ENCODE results near the gene PARVA.

The PARVA gene

DNA sequence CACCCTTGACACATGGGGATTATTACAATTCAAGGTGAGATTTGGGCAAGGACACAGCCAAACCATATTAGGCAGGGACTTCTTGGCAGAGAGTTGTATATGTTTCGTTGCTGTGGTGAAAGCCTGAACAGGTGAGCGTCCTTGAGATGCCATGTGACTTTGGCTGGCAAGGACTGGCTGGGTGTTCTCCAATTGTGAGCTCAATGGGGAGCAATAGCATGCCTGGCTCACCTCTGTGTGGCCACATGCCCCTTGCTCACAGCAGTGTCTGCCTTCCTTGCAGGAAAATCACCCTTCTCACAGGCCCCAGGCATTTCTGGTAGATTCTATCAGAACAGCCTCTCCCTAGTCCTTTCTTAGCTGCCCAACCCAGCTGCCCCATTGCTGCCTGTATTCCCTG is 105.5 kb downstream of the PARVA start:
- no peak overlapping the region for H3K4me3 ChIP-seq (ENCODE audit: low read depth, low read length)
- H3K27ac ChIP-seq = no peak overlapping the region
- DNase-seq = no peak
- in situ Hi-C loops (cut with HindIII; ENCODE audit: low pct_ligation_motif_present, low sequenced_read_pairs) = no loop called here
- no peaks in the 10 kb centered on the region for H3K27me3 ChIP-seq (replicated peaks)
- TF ChIP-seq, protein P1, sequence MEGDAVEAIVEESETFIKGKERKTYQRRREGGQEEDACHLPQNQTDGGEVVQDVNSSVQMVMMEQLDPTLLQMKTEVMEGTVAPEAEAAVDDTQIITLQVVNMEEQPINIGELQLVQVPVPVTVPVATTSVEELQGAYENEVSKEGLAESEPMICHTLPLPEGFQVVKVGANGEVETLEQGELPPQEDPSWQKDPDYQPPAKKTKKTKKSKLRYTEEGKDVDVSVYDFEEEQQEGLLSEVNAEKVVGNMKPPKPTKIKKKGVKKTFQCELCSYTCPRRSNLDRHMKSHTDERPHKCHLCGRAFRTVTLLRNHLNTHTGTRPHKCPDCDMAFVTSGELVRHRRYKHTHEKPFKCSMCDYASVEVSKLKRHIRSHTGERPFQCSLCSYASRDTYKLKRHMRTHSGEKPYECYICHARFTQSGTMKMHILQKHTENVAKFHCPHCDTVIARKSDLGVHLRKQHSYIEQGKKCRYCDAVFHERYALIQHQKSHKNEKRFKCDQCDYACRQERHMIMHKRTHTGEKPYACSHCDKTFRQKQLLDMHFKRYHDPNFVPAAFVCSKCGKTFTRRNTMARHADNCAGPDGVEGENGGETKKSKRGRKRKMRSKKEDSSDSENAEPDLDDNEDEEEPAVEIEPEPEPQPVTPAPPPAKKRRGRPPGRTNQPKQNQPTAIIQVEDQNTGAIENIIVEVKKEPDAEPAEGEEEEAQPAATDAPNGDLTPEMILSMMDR (IDR thresholded peaks at IDR 0.05; ENCODE audit: low read depth, low read length, missing control alignments) = no peak
- H3K36me3 ChIP-seq (replicated peaks) = peaks cover 25% of the 10 kb centered on the region

DNA sequence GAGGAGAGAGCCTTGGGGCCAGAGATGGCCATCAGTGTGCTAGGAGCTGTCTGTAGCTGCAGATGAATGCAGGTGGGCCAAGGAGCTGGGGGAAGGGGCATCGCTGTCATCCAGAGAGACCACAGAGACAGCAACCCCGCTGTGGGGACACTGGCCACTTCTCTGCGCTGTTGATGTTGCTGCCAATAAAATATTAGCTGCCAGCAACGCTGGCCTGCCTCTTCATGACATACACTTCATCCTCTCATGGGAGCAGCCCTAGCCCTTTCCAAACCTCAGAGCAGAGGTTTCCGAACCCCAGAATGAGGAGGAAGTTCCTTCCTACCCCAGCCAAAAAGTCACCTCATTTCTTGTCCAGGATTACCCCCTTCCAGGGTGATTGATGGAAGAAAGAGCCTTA is 106.2 kb downstream of the PARVA start:
- H3K27ac ChIP-seq = no peak overlapping the region

DNA sequence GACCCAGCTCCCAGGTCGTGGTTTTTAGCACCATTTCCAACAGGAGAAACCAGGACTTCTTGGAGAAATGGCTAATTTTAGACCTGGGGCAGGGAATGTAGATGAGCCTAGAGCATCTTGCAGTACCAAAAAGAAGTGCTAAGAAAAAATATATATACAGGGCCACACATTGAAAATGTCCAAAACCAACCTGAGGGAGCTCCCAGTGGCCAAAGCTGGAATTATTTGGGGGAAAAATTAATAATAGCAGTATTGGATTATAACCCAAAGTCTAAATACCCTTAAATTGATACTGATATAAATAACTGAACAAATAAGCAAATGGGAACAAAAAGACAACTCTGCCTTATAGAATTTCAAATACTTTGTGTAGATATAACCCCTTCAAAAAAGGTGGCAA is 108.0 kb downstream of the PARVA start:
- in situ Hi-C loops (cut with HindIII; ENCODE audit: low pct_ligation_motif_present, low sequenced_read_pairs) = no loop called here
- Histone ChIP-seq H3K27me3 (replicated peaks) (no peaks in the 10 kb centered on the region), H3K4me3 (ENCODE audit: low read depth, low read length) (no peak overlapping the region), H3K27ac (no peak overlapping the region), H3K36me3 (replicated peaks) (peaks cover 17% of the 10 kb centered on the region)
- no peak for DNase-seq
- TF ChIP-seq, protein P1 (IDR thresholded peaks at IDR 0.05; ENCODE audit: low read depth, low read length, missing control alignments) = peak; percentile 71

More for the DNA sequence above, 106.2 kb downstream of the PARVA start:
- in situ Hi-C loops (cut with HindIII; ENCODE audit: low pct_ligation_motif_present, low sequenced_read_pairs) = no loop called here
- Histone ChIP-seq H3K27me3 (replicated peaks) (no peaks in the 10 kb centered on the region), H3K36me3 (replicated peaks) (peaks cover 19% of the 10 kb centered on the region), H3K4me3 (ENCODE audit: low read depth, low read length) (no peak overlapping the region)
- TF ChIP-seq, protein P1 (IDR thresholded peaks at IDR 0.05; ENCODE audit: low read depth, low read length, missing control alignments) = no peak
- DNase-seq = no peak

DNA sequence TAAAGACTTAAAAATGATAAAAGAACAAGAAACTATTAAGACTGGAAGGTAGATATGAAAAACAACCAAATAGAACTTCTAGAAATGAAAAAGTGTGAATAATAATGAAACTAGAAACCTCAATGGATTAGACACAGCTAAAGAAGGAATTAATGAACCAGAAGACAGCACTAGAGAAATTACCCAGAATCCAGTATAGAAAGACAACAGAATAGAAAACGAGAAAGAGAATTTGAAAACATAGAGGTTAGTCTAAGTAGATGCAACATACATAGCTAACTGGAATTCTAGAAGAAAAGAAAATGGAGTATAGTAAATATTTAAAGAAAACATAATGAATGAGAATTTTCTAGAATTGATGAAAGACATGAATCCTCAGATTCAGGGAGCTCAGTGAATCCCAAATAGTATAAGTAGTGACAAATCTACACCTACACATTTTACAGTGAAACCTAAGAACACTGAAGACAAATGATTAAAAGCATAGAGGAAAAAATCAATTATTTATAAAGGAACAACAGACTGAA is 111.9 kb downstream of the PARVA start:
- Histone ChIP-seq H3K27ac (no peak overlapping the region), H3K27me3 (replicated peaks) (no peaks in the 10 kb centered on the region), H3K36me3 (replicated peaks) (peaks cover 10% of the 10 kb centered on the region), H3K4me3 (ENCODE audit: low read depth, low read length) (no peak overlapping the region)
- in situ Hi-C loops (cut with HindIII; ENCODE audit: low pct_ligation_motif_present, low sequenced_read_pairs) = no loop called here
- TF ChIP-seq, protein P1 (IDR thresholded peaks at IDR 0.05; ENCODE audit: low read depth, low read length, missing control alignments) = no peak
- no peak for DNase-seq

DNA sequence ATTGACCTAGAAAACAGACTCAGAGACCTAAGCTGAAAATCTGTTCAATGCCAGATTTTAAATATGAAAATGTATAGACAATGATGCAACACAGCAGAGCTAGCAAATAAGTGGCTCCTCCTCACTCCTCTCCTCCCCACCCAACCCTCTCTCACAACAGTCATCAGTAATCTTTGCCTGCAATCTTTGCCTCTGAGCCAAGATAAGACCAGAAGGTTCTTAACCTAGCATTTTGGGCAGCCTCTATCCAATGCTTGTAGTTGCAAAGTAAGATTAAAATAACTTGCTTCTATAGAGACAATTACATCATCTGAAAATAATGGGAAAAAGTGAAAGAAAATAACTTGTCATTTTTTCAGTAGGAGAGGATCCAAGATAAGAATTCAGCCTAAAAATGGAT is 117.3 kb downstream of the PARVA start:
- DNase-seq = peak; percentile 68
- peaks cover 14% of the 10 kb centered on the region for H3K36me3 ChIP-seq (replicated peaks)
- no peaks in the 10 kb centered on the region for H3K27me3 ChIP-seq (replicated peaks)
- TF ChIP-seq, protein P1 (IDR thresholded peaks at IDR 0.05; ENCODE audit: low read depth, low read length, missing control alignments) = no peak
- no peak overlapping the region for H3K4me3 ChIP-seq (ENCODE audit: low read depth, low read length)
- in situ Hi-C loops (cut with HindIII; ENCODE audit: low pct_ligation_motif_present, low sequenced_read_pairs) = no loop called here
- H3K27ac ChIP-seq = no peak overlapping the region

All from brain microvascular endothelial cell (primary cell).